ENCODE results near the gene GBP7.

Gene GBP7

DNA sequence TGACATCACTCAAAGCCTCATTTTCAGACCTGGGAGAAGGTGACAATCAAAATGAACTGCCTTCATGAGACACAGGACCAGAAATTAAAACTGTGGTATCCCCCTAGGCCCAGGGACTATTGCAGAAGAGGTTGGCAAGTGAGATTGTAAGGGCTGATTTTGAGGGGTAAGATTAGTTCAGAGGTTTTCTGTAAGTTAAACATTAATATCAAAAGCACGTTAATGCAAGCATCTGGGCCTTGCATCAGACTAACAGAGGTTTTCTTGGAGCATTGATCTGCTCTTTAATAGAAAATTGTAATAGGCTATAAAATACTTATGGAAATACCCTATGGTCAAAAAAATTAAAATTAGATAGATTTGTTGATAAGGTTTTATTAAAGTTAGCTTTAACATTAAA lies 37.5 kb upstream of the GBP7 start:
- no peak overlapping the region for H3K27ac ChIP-seq (ENCODE audit: low read depth, low read length)
- no peaks in the 10 kb centered on the region for H4K20me1 ChIP-seq (ENCODE audit: control insufficient read depth, insufficient read depth, low read depth, low read length)
- TF ChIP-seq EZH2phosphoT487 (IDR thresholded peaks at IDR 0.05; ENCODE audit: borderline replicate concordance, low read length) = no peak
- TF ChIP-seq, protein P1, sequence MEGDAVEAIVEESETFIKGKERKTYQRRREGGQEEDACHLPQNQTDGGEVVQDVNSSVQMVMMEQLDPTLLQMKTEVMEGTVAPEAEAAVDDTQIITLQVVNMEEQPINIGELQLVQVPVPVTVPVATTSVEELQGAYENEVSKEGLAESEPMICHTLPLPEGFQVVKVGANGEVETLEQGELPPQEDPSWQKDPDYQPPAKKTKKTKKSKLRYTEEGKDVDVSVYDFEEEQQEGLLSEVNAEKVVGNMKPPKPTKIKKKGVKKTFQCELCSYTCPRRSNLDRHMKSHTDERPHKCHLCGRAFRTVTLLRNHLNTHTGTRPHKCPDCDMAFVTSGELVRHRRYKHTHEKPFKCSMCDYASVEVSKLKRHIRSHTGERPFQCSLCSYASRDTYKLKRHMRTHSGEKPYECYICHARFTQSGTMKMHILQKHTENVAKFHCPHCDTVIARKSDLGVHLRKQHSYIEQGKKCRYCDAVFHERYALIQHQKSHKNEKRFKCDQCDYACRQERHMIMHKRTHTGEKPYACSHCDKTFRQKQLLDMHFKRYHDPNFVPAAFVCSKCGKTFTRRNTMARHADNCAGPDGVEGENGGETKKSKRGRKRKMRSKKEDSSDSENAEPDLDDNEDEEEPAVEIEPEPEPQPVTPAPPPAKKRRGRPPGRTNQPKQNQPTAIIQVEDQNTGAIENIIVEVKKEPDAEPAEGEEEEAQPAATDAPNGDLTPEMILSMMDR (IDR thresholded peaks at IDR 0.05; ENCODE audit: low read depth, low read length, poor library complexity, severe bottlenecking) = no peak
- H3K4me1 ChIP-seq (ENCODE audit: control insufficient read depth, low read length) = no peaks in the 10 kb centered on the region
- H3K9me3 ChIP-seq (ENCODE audit: control insufficient read depth, insufficient read depth, low read length) = no peaks in the 10 kb centered on the region
- H3K4me2 ChIP-seq (ENCODE audit: low read length) = no peak overlapping the region
- no peaks in the 10 kb centered on the region for H3K36me3 ChIP-seq (ENCODE audit: control insufficient read depth, low read length)
- no peak overlapping the region for H3K4me3 ChIP-seq (ENCODE audit: low read length)
- no peaks in the 10 kb centered on the region for H3K9me2 ChIP-seq (replicated peaks; ENCODE audit: control insufficient read depth, low read length)
- no peaks in the 10 kb centered on the region for H3K79me2 ChIP-seq (ENCODE audit: control insufficient read depth, low read length)
- no peaks in the 10 kb centered on the region for H3F3A ChIP-seq (ENCODE audit: control insufficient read depth, insufficient read depth)
- H3K27me3 ChIP-seq (ENCODE audit: control insufficient read depth, low read length) = no peaks in the 10 kb centered on the region

DNA sequence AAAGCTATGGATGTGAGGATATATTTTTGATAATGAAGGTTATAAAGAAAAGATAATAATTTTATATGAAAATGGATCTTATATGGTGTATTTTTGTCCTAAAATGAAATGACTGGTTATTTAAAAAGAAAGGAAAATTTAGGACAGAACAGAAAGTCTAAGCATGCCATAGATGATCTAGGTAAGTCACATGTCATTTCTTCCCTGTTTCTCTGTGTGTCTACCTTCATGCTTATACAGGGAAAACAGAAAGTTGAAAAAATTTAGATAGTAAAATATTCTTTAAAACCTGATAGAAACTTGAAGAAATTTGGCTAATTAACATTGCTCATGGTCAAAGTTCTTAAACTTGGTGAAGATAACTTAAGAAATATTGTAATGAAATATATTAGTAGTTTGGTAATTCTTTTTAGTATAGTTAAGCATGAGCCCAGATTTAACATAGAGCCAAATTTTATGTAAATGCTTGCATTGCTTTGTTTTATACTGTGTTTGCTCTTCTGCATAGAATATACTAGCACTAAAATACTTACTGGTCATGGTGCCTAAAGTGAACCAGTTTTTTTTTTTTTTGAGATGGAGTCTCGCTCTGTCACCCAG lies 35.3 kb upstream of the GBP7 start:
- no peaks in the 10 kb centered on the region for H4K20me1 ChIP-seq (ENCODE audit: control insufficient read depth, insufficient read depth, low read depth, low read length)
- TF ChIP-seq, protein P1 (IDR thresholded peaks at IDR 0.05; ENCODE audit: low read depth, low read length, poor library complexity, severe bottlenecking) = no peak
- TF ChIP-seq EZH2phosphoT487 (IDR thresholded peaks at IDR 0.05; ENCODE audit: borderline replicate concordance, low read length) = no peak

DNA sequence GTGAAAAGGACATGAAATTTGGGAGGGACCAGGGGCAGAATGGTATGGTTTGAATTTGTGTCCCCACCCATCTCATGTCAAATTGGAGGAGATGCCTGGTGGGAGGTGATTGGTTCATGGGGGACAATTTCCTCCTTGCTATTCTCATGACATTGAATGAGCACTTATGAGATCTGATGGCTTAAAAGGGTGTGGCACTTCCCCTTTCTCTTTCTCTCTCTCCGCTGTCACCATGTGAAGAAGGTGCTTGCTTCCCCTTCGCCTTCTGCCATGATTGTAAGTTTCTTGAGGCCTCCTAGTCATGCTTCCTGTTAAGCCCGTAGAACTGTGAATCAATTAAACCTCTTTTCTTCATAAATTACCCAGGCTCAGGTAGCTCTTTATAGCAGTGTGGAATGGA lies 30.6 kb upstream of the GBP7 start:
- H3K27me3 ChIP-seq (ENCODE audit: control insufficient read depth, low read length) = no peaks in the 10 kb centered on the region
- no peaks in the 10 kb centered on the region for H3K4me1 ChIP-seq (ENCODE audit: control insufficient read depth, low read length)
- H3K4me3 ChIP-seq (ENCODE audit: low read length) = no peak overlapping the region
- TF ChIP-seq EZH2phosphoT487 (IDR thresholded peaks at IDR 0.05; ENCODE audit: borderline replicate concordance, low read length) = no peak
- TF ChIP-seq, protein P1 (IDR thresholded peaks at IDR 0.05; ENCODE audit: low read depth, low read length, poor library complexity, severe bottlenecking) = no peak
- H3K79me2 ChIP-seq (ENCODE audit: control insufficient read depth, low read length) = no peaks in the 10 kb centered on the region
- H3K9me2 ChIP-seq (replicated peaks; ENCODE audit: control insufficient read depth, low read length) = no peaks in the 10 kb centered on the region
- no peak overlapping the region for H3K4me2 ChIP-seq (ENCODE audit: low read length)
- H3K9me3 ChIP-seq (ENCODE audit: control insufficient read depth, insufficient read depth, low read length) = peaks cover 6% of the 10 kb centered on the region; the same call in 1 of the 2 replicates
- no peaks in the 10 kb centered on the region for H4K20me1 ChIP-seq (ENCODE audit: control insufficient read depth, insufficient read depth, low read depth, low read length)
- H3F3A ChIP-seq (ENCODE audit: control insufficient read depth, insufficient read depth) = no peaks in the 10 kb centered on the region
- no peaks in the 10 kb centered on the region for H3K36me3 ChIP-seq (ENCODE audit: control insufficient read depth, low read length)
- no peak overlapping the region for H3K27ac ChIP-seq (ENCODE audit: low read depth, low read length)

More for the DNA sequence above, 35.3 kb upstream of the GBP7 start:
- H3K27ac ChIP-seq (ENCODE audit: low read depth, low read length) = no peak overlapping the region
- H3K4me3 ChIP-seq (ENCODE audit: low read length) = no peak overlapping the region
- no peaks in the 10 kb centered on the region for H3F3A ChIP-seq (ENCODE audit: control insufficient read depth, insufficient read depth)
- H3K27me3 ChIP-seq (ENCODE audit: control insufficient read depth, low read length) = no peaks in the 10 kb centered on the region
- no peaks in the 10 kb centered on the region for H3K9me3 ChIP-seq (ENCODE audit: control insufficient read depth, insufficient read depth, low read length)
- no peaks in the 10 kb centered on the region for H3K36me3 ChIP-seq (ENCODE audit: control insufficient read depth, low read length)
- no peak overlapping the region for H3K4me2 ChIP-seq (ENCODE audit: low read length)
- H3K79me2 ChIP-seq (ENCODE audit: control insufficient read depth, low read length) = no peaks in the 10 kb centered on the region
- H3K4me1 ChIP-seq (ENCODE audit: control insufficient read depth, low read length) = no peaks in the 10 kb centered on the region
- no peaks in the 10 kb centered on the region for H3K9me2 ChIP-seq (replicated peaks; ENCODE audit: control insufficient read depth, low read length)
